Mucosa of stomach (tissue), 1 donor: ENCODE data around the gene ACCSL.

Experiments used
- H3K27me3 ChIP-seq: one replicate; pipeline ENCODE4 v1.7.0; 2013; ENCODE audit warnings: mild to moderate bottlenecking, low read length; ENCODE audit not compliant: control insufficient read depth, insufficient read depth
- H3K36me3 ChIP-seq: one replicate; pipeline ENCODE4 v1.7.0; 2013; ENCODE audit warnings: low read length; ENCODE audit not compliant: control insufficient read depth, insufficient read depth
- H3K4me1 ChIP-seq: one replicate; pipeline ENCODE4 v1.7.0; 2013; ENCODE audit warnings: mild to moderate bottlenecking, low read length; ENCODE audit not compliant: control insufficient read depth, insufficient read depth
- H3K4me3 ChIP-seq: one replicate; pipeline ENCODE4 v1.7.0; 2013; ENCODE audit warnings: low read length
- H3K9ac ChIP-seq: one replicate; pipeline ENCODE4 v1.7.0; 2013; ENCODE audit warnings: mild to moderate bottlenecking, low read length, moderate library complexity
- H3K9me3 ChIP-seq: one replicate; pipeline ENCODE4 v1.7.0; 2013; ENCODE audit warnings: mild to moderate bottlenecking, low read length, moderate library complexity; ENCODE audit not compliant: control insufficient read depth
- donor health status: Pancreatic carcinoma.

The ACCSL gene

GRCh38 chr11:44008698-44009097 lies 39.1 kb upstream of the ACCSL start:
- H3K9ac ChIP-seq: no peak overlapping the region

DNA sequence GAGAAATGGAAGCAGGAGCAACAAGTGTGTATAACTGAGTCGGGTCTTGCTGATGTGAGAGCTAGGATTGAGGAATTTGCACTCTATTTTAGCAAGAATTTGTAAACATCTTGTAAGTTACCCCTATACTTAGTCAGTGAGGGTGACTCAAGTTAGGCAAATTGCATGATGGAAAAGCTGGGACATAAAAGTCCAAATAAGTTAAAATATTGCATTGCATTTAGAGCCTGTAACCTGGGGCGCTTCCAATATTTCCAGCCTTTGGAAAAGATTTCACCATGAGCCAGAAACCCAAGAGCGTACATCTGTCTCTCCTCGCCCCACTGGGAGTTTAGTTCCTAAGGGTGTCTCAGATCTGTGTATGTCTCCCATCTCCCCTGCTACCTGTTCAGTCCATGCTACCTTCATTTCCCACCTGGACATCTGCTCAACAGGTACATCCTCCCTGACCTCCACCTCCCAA lies 37.0 kb upstream of the ACCSL start:
- Histone ChIP-seq H3K9ac (no peak overlapping the region), H3K27me3 (no peaks in the 10 kb centered on the region), H3K4me1 (no peaks in the 10 kb centered on the region), H3K9me3 (no peaks in the 10 kb centered on the region), H3K36me3 (no peaks in the 10 kb centered on the region), H3K4me3 (no peak overlapping the region)

More at GRCh38 chr11:44008698-44009097, 39.1 kb upstream of the ACCSL start:
- H3K27me3 ChIP-seq: no peaks in the 10 kb centered on the region
- H3K4me1 ChIP-seq: no peaks in the 10 kb centered on the region
- H3K9me3 ChIP-seq: no peaks in the 10 kb centered on the region
- H3K4me3 ChIP-seq: no peak overlapping the region
- no peaks in the 10 kb centered on the region for H3K36me3 ChIP-seq

- Histone ChIP-seq H3K9ac (no peak overlapping the region), H3K36me3 (no peaks in the 10 kb centered on the region), H3K27me3 (no peaks in the 10 kb centered on the region), H3K9me3 (no peaks in the 10 kb centered on the region), H3K4me3 (no peak overlapping the region), H3K4me1 (no peaks in the 10 kb centered on the region)
These were observed 36.0 kb upstream of the ACCSL start for GRCh38 chr11:44011797-44012196.

GRCh38 chr11:44014968-44015623 lies 32.7 kb upstream of the ACCSL start:
- Histone ChIP-seq H3K9ac (no peak overlapping the region), H3K4me1 (no peaks in the 10 kb centered on the region), H3K9me3 (no peaks in the 10 kb centered on the region)

DNA sequence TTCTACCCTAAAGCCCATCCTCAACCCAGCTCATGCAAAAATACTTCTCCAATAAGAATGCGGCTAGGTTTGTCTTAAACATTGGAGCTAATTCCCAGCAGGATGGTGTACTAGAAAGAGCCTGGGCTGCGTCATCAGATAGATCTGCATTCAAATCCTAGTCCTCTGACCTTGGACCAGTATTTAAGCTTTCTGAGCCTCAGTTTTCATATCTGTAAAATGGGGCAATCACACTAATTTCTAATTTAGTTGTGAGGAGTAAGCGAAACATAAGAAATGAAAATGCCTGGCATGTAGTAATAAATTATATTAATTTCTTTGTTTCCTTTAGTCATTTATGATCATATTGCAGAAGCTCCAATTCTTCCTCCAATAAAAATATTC lies 32.2 kb upstream of the ACCSL start:
- H3K36me3 ChIP-seq: no peaks in the 10 kb centered on the region
- no peaks in the 10 kb centered on the region for H3K4me1 ChIP-seq
- no peaks in the 10 kb centered on the region for H3K9me3 ChIP-seq

More at GRCh38 chr11:44014968-44015623, 32.7 kb upstream of the ACCSL start:
- Histone ChIP-seq H3K4me3 (no peak overlapping the region), H3K36me3 (no peaks in the 10 kb centered on the region), H3K27me3 (no peaks in the 10 kb centered on the region)

DNA sequence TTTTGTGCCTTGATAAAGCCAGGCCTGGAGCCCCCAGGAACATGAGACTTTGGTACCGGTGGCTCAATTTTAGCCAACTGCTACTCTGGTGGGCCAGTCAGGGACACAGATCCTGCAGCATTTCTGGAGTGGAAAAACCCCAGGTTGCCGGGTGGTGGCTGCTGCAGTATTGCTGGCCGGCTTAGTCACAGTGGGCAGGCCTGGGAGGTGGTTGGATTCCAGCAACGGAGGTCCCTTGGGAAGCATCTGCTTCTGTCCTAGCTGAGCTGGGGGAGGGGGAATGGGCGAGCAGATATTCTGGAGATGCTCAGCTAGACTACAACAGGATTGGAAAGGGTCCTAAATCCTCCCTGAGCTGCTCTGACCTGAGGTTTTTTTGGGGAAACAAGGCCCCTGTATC lies 31.6 kb upstream of the ACCSL start:
- H3K9me3 ChIP-seq: no peaks in the 10 kb centered on the region
- no peak overlapping the region for H3K9ac ChIP-seq
- H3K4me1 ChIP-seq: no peaks in the 10 kb centered on the region
- no peaks in the 10 kb centered on the region for H3K36me3 ChIP-seq
- H3K4me3 ChIP-seq: no peak overlapping the region
- H3K27me3 ChIP-seq: no peaks in the 10 kb centered on the region

More for the DNA sequence above, 32.2 kb upstream of the ACCSL start:
- Histone ChIP-seq H3K9ac (no peak overlapping the region), H3K27me3 (no peaks in the 10 kb centered on the region), H3K4me3 (no peak overlapping the region)

DNA sequence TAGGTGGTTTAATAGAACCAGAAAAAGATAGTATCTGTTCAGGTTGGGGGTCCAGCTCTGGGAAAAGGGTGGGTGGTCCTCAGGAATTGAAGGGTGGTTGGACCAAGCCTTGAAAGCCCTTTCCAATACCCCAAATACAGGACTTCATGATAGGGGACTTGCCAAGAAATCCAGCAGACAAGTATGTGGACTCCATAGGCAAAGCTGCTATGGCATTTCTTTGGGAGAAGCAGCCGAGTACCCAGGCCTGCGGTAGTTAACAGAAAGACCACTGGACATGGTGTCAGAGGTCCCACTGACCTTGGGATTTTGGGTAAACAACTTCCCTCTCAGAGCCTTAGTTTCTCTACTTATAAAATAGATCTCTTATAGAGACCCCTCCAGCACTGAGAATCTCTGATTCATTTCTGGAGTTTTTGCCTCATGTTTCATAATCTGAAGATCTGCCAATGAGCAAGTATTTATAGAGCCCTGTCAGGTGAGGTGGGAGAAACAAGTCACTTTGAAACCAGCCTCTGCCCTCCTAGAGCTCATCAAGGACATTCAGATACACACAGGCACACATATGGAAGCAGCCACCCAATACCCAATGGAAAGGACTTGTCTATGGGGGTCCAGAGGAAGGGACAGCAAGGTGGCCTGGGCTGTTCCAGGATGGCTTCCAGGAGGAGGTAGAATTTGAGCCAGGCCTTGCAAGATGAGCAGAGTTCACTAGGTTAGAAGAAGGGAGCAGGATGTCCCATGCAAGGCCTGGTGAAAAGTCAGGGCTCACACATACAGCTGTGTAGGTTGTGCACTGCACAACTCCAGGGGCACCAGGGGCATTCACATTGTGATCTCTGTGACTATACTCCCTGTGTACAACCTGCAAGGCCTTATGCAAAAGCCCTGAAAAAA lies 31.0 kb upstream of the ACCSL start:
- no peak overlapping the region for H3K4me3 ChIP-seq

DNA sequence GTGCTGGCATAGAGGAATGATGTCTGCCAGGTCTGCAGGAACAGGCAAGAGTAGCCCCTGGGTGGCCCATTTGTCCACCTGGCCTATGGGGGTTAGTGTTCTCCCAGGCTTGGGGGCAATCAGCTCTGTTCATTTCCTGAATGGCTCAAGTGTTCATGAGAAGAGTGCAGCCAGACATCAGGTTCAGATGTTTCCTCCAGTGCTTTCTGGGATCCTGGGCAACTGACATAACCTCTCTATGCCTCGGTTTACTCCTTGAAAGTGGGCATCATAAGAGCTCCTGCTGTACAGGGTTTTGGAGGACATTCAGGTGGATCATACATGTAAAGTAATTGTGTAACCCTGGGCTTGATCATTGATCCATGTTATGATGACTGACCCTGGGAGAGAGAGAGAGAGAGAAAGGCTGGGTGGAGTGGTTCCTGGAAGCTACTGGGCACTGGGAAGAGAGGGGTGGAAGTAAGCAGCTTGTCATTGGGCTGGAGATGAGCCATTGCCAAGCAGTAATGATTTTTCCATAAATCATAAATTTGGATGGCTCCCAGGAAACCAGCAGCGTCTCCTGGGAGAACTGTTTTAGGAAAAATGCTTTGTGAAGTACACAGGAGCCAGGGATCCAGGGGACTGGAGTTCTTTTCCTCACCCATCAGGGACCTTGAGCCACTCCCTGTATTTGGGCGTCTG lies 30.2 kb upstream of the ACCSL start:
- Histone ChIP-seq H3K36me3 (no peaks in the 10 kb centered on the region), H3K4me1 (no peaks in the 10 kb centered on the region), H3K9me3 (no peaks in the 10 kb centered on the region), H3K4me3 (no peak overlapping the region), H3K9ac (no peak overlapping the region), H3K27me3 (no peaks in the 10 kb centered on the region)

More for the DNA sequence above, 31.0 kb upstream of the ACCSL start:
- Histone ChIP-seq H3K36me3 (no peaks in the 10 kb centered on the region), H3K9ac (no peak overlapping the region), H3K9me3 (no peaks in the 10 kb centered on the region), H3K27me3 (no peaks in the 10 kb centered on the region), H3K4me1 (no peaks in the 10 kb centered on the region)

- H3K4me1 ChIP-seq: no peaks in the 10 kb centered on the region
These were observed 29.7 kb upstream of the ACCSL start for GRCh38 chr11:44018127-44018521.

GRCh38 chr11:44018829-44019228 lies 29.0 kb upstream of the ACCSL start:
- no peak overlapping the region for H3K4me3 ChIP-seq
- no peaks in the 10 kb centered on the region for H3K27me3 ChIP-seq
- H3K9me3 ChIP-seq: no peaks in the 10 kb centered on the region
- no peaks in the 10 kb centered on the region for H3K36me3 ChIP-seq
- H3K4me1 ChIP-seq: no peaks in the 10 kb centered on the region
- H3K9ac ChIP-seq: no peak overlapping the region

More at GRCh38 chr11:44018127-44018521, 29.7 kb upstream of the ACCSL start:
- H3K9ac ChIP-seq: no peak overlapping the region
- H3K36me3 ChIP-seq: no peaks in the 10 kb centered on the region
- no peaks in the 10 kb centered on the region for H3K9me3 ChIP-seq
- no peak overlapping the region for H3K4me3 ChIP-seq
- H3K27me3 ChIP-seq: no peaks in the 10 kb centered on the region

DNA sequence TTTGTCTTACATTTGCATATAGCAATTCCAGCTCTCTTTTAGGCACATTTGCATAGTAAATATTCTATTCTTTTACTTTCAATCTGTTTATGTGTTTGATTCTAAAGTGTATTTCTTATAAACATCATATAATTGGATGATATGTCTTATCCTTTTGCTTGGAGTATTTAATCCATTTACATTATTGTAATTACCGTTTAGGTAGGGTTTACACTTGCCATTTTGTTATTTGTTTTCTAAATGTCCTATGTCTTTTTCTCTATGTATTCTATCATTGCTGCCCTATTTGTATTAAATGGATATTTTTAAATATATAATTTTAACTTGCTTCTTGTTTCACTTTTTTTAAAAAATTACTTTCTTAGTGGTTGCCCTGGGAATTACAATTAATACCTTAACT lies 22.8 kb upstream of the ACCSL start:
- H3K4me3 ChIP-seq: no peak overlapping the region
- no peak overlapping the region for H3K9ac ChIP-seq
- H3K9me3 ChIP-seq: no peaks in the 10 kb centered on the region
- no peaks in the 10 kb centered on the region for H3K27me3 ChIP-seq
- no peaks in the 10 kb centered on the region for H3K4me1 ChIP-seq
- no peaks in the 10 kb centered on the region for H3K36me3 ChIP-seq

GRCh38 chr11:44025727-44026126 lies 22.1 kb upstream of the ACCSL start:
- Histone ChIP-seq H3K36me3 (no peaks in the 10 kb centered on the region), H3K27me3 (peaks cover 1% of the 10 kb centered on the region), H3K4me3 (no peak overlapping the region), H3K4me1 (no peaks in the 10 kb centered on the region), H3K9ac (no peak overlapping the region), H3K9me3 (no peaks in the 10 kb centered on the region)
